Lower lobe of right lung (tissue), 2 donors: ENCODE data around the gene PSKH1. TPM values are rescaled to one million over a fixed set of nuclear protein-coding genes. Genes with fewer than 3 reads are reported as not detected.
A peak's percentile ranks its signal among the peaks of the same experiment; 100 is the strongest.

Experiments
- ATAC-seq, 2 donors: fragments of 200-7000 bp; cut with Tn5 transposase; one replicate each; pipeline ENCODE4 v1.9.1; 2020 to 2022; ENCODE audit warnings: mild to moderate bottlenecking in 2 of 2, moderate library complexity in 2 of 2
- DNase-seq: peaks from one replicate; pipeline ENCODE4 v3.0.0-alpha.2; 2020
- H3K27ac ChIP-seq: fragments of 200-600 bp; one replicate; pipeline ENCODE4 v1.8.0; 2022
- H3K27me3 ChIP-seq: fragments of 200-600 bp; one replicate; pipeline ENCODE4 v1.8.0; 2022; ENCODE audit warnings: low read depth
- H3K36me3 ChIP-seq: fragments of 200-600 bp; one replicate; pipeline ENCODE4 v1.8.0; 2022; ENCODE audit warnings: mild to moderate bottlenecking
- H3K4me1 ChIP-seq: fragments of 200-600 bp; one replicate; pipeline ENCODE4 v1.8.0; 2022
- H3K4me3 ChIP-seq: fragments of 200-600 bp; one replicate; pipeline ENCODE4 v1.8.0; 2022; ENCODE audit warnings: mild to moderate bottlenecking
- H3K9me3 ChIP-seq: fragments of 200-600 bp; one replicate; pipeline ENCODE4 v1.8.0; 2022
- CTCF ChIP-seq: fragments of 200-600 bp; IDR thresholded peaks from one replicate; pipeline ENCODE4 v1.8.0; 2022; ENCODE audit warnings: antibody characterized with exemption, mild to moderate bottlenecking
- intact Hi-C: fragments of 100-400 bp; cut with DNase I; formaldehyde crosslinking; loops from one replicate; pipeline ENCODE4 v1.11.0; 2022
- total RNA-seq: library from RNA; stranded (reverse); fragmentation: NEBNext Ultra II Directional; extraction: Animal tissue kit (Norgen Biotek cat#: 25700); gene quantifications from one replicate; pipeline ENCODE4 v1.2.1, GENCODE V29; 2021
- donor health status: DM: no; HTN: yes; CAD: no; lungs with severe emphysema.

PSKH1 gene
- total RNA-seq, 1 donor from 2014 or later: 28.3 TPM

- intact Hi-C loops: no loop called here
- H3K4me1 ChIP-seq: peaks cover 49% of the 10 kb centered on the region
- DNase-seq: peak; percentile 96
These were observed 46.6 kb upstream of the PSKH1 start, which contains the start of gene NUTF2 for GRCh38 chr16:67846320-67847063. TSS of gene NUTF2 (plus strand) at chr16:67846933. CDS start at chr16:67865131, 18,198 bp downstream.

GRCh38 chr16:67847064-67847861 is 45.8 kb upstream of the PSKH1 start, which contains the start of gene CENPT:
TSS of gene CENPT (minus strand) at chr16:67847693. CDS start at chr16:67833859, 13,834 bp downstream.
- Histone ChIP-seq H3K36me3 (no peaks in the 10 kb centered on the region), H3K27me3 (no peaks in the 10 kb centered on the region), H3K9me3 (no peaks in the 10 kb centered on the region), H3K4me1 (peaks cover 49% of the 10 kb centered on the region), H3K4me3 (peak within 1 kb of the TSS; percentile 99), H3K27ac (peak within 1 kb of the TSS; percentile 92)
- DNase-seq: peak; percentile 84
- peak; percentile 80 to 82 for ATAC-seq
- TF ChIP-seq CTCF: no peak
- intact Hi-C loops: no loop called here

More at GRCh38 chr16:67846320-67847063, 46.6 kb upstream of the PSKH1 start, which contains the start of gene NUTF2:
- no peaks in the 10 kb centered on the region for H3K36me3 ChIP-seq
- peak; percentile 89 to 92 for ATAC-seq
- peak within 1 kb of the TSS; percentile 99 for H3K4me3 ChIP-seq
- no peaks in the 10 kb centered on the region for H3K9me3 ChIP-seq
- peak within 1 kb of the TSS; percentile 92 for H3K27ac ChIP-seq
- no peak for TF ChIP-seq CTCF
- H3K27me3 ChIP-seq: no peaks in the 10 kb centered on the region

GRCh38 chr16:67848118-67848517 is 44.9 kb upstream of the PSKH1 start:
- ATAC-seq (no peak), DNase-seq (no peak)
- Histone ChIP-seq H3K9me3 (no peaks in the 10 kb centered on the region), H3K4me3 (peak overlapping the region; percentile 99), H3K27ac (peak overlapping the region; percentile 92), H3K36me3 (peaks cover 1% of the 10 kb centered on the region), H3K27me3 (no peaks in the 10 kb centered on the region), H3K4me1 (peaks cover 48% of the 10 kb centered on the region)
- no peak for TF ChIP-seq CTCF
- intact Hi-C loops: no loop called here

GRCh38 chr16:67853670-67854069 is 39.4 kb upstream of the PSKH1 start:
- TF ChIP-seq CTCF: no peak
- H3K9me3 ChIP-seq: no peaks in the 10 kb centered on the region
- DNase-seq (no peak), ATAC-seq (no peak)
- no peak overlapping the region for H3K4me3 ChIP-seq
- H3K36me3 ChIP-seq: peaks cover 10% of the 10 kb centered on the region
- intact Hi-C loops: no loop called here
- no peaks in the 10 kb centered on the region for H3K27me3 ChIP-seq
- H3K4me1 ChIP-seq: peaks cover 32% of the 10 kb centered on the region
- no peak overlapping the region for H3K27ac ChIP-seq

- Histone ChIP-seq H3K4me3 (no peak overlapping the region), H3K4me1 (peaks cover 42% of the 10 kb centered on the region), H3K27ac (no peak overlapping the region), H3K36me3 (peaks cover 19% of the 10 kb centered on the region), H3K27me3 (no peaks in the 10 kb centered on the region), H3K9me3 (no peaks in the 10 kb centered on the region)
- TF ChIP-seq CTCF: no peak
- intact Hi-C loops: no loop called here
- ATAC-seq (no peak), DNase-seq (no peak)
These were observed 37.3 kb upstream of the PSKH1 start for GRCh38 chr16:67855789-67856188.
